Epidermal melanocyte (primary cell): ENCODE data around the gene ARL8B.
"Not testable (repeated sequence)": the region's sequence is repeated elsewhere in the genome, so short reads cannot be mapped to it uniquely, and the experiment has no call there.

Experiments
- DNase-seq: peaks from one replicate; pipeline ENCODE4 v3.0.0; 2011; ENCODE audit warnings: low spot score; ENCODE audit not compliant: insufficient read length

The ARL8B gene

GRCh38 chr3:5144316-5144994, 22.4 kb downstream of the ARL8B start:
- DNase-seq: no peak

- no peak for DNase-seq
These were observed 23.0 kb downstream of the ARL8B start for GRCh38 chr3:5145120-5145519.

- DNase-seq: not testable (repeated sequence)
These were observed 25.1 kb downstream of the ARL8B start for GRCh38 chr3:5147152-5147551.

GRCh38 chr3:5149306-5149880, 27.3 kb downstream of the ARL8B start:
- no peak for DNase-seq

- no peak for DNase-seq
These were observed 29.5 kb downstream of the ARL8B start for GRCh38 chr3:5151586-5151985.

GRCh38 chr3:5153074-5153473, 31.0 kb downstream of the ARL8B start:
- no peak for DNase-seq

GRCh38 chr3:5155241-5155640, 33.1 kb downstream of the ARL8B start:
- DNase-seq: no peak

- DNase-seq: no peak
These were observed 38.2 kb downstream of the ARL8B start for GRCh38 chr3:5160321-5160720.

- DNase-seq: no peak
These were observed 39.1 kb downstream of the ARL8B start for GRCh38 chr3:5160940-5161858.

GRCh38 chr3:5162102-5162501, 40.0 kb downstream of the ARL8B start:
- no peak for DNase-seq

- DNase-seq: no peak
These were observed 43.6 kb downstream of the ARL8B start for GRCh38 chr3:5165698-5166097.

- no peak for DNase-seq
These were observed 44.8 kb downstream of the ARL8B start for GRCh38 chr3:5166846-5167245.

GRCh38 chr3:5168110-5168509, 46.0 kb downstream of the ARL8B start:
- DNase-seq: no peak

- no peak for DNase-seq
These were observed 47.7 kb downstream of the ARL8B start for GRCh38 chr3:5169807-5170206.

- DNase-seq: no peak
These were observed 48.9 kb downstream of the ARL8B start for GRCh38 chr3:5170975-5171374.

GRCh38 chr3:5172018-5172417, 49.9 kb downstream of the ARL8B start:
- DNase-seq: no peak

GRCh38 chr3:5179036-5179435, 56.9 kb downstream of the ARL8B start:
- not testable (repeated sequence) for DNase-seq

- DNase-seq: no peak
These were observed 59.5 kb downstream of the ARL8B start for GRCh38 chr3:5181469-5182141.

- DNase-seq: not testable (repeated sequence)
These were observed 61.6 kb downstream of the ARL8B start for GRCh38 chr3:5183714-5184113.

- DNase-seq: no peak
These were observed 62.4 kb downstream of the ARL8B start for GRCh38 chr3:5184499-5184898.

- no peak for DNase-seq
These were observed 63.1 kb downstream of the ARL8B start for GRCh38 chr3:5185093-5185673.
